ENCODE results near the gene PFKM.

PFKM gene

GRCh38 chr12:48160046-48160445 is 40.9 kb downstream of the PFKM start:
- no peak for DNase-seq

GRCh38 chr12:48160807-48161206 is 41.6 kb downstream of the PFKM start:
- DNase-seq, result peak; percentile 64

- no peak for DNase-seq
These were observed 44.1 kb downstream of the PFKM start for GRCh38 chr12:48163150-48163747.

GRCh38 chr12:48164451-48164850 is 45.3 kb downstream of the PFKM start:
- no peak for DNase-seq

- no peak for DNase-seq
These were observed 46.2 kb downstream of the PFKM start for GRCh38 chr12:48165089-48165981.

GRCh38 chr12:48169011-48169410 is 49.8 kb downstream of the PFKM start:
- DNase-seq, result no peak

GRCh38 chr12:48175613-48176416 is 56.7 kb downstream of the PFKM start:
- no peak for DNase-seq

GRCh38 chr12:48176417-48176751 is 57.2 kb downstream of the PFKM start:
- DNase-seq, result no peak

- DNase-seq, result no peak
These were observed 58.8 kb downstream of the PFKM start for GRCh38 chr12:48177982-48178381.

GRCh38 chr12:48179466-48179865 is 60.3 kb downstream of the PFKM start:
- no peak for DNase-seq

- DNase-seq, result no peak
These were observed 61.3 kb downstream of the PFKM start for GRCh38 chr12:48180424-48180823.

GRCh38 chr12:48180857-48181495 is 61.8 kb downstream of the PFKM start:
- DNase-seq, result no peak

- DNase-seq, result no peak
These were observed 63.5 kb downstream of the PFKM start for GRCh38 chr12:48182631-48183030.

- peak; percentile 59 for DNase-seq
These were observed 64.1 kb downstream of the PFKM start, which contains the start of gene CCDC184 for GRCh38 chr12:48183091-48183875. Gene CCDC184 (plus strand): TSS chr12:48183644. CDS start chr12:48184123, 479 bp downstream.

GRCh38 chr12:48183876-48184548 is 64.8 kb downstream of the PFKM start:
- DNase-seq, result no peak

GRCh38 chr12:48184549-48184922 is 65.4 kb downstream of the PFKM start:
- DNase-seq, result no peak

- DNase-seq, result no peak
These were observed 66.2 kb downstream of the PFKM start for GRCh38 chr12:48185181-48185919.

GRCh38 chr12:48187916-48188695 is 68.9 kb downstream of the PFKM start:
- DNase-seq, result no peak

GRCh38 chr12:48189331-48190125 is 70.4 kb downstream of the PFKM start:
- peak; percentile 57 for DNase-seq

Data from MV-4-11 (cell line).